ENCODE data around the gene MAPKAPK3. TPM values are rescaled to one million over a fixed set of nuclear protein-coding genes. Genes with fewer than 3 reads are reported as not detected.
A peak's percentile ranks its signal among the peaks of the same experiment; 100 is the strongest.

Gene MAPKAPK3
- total RNA-seq, 4 donors from 2014 or later = 21.3 to 37.8 (median 26.9) TPM

DNA sequence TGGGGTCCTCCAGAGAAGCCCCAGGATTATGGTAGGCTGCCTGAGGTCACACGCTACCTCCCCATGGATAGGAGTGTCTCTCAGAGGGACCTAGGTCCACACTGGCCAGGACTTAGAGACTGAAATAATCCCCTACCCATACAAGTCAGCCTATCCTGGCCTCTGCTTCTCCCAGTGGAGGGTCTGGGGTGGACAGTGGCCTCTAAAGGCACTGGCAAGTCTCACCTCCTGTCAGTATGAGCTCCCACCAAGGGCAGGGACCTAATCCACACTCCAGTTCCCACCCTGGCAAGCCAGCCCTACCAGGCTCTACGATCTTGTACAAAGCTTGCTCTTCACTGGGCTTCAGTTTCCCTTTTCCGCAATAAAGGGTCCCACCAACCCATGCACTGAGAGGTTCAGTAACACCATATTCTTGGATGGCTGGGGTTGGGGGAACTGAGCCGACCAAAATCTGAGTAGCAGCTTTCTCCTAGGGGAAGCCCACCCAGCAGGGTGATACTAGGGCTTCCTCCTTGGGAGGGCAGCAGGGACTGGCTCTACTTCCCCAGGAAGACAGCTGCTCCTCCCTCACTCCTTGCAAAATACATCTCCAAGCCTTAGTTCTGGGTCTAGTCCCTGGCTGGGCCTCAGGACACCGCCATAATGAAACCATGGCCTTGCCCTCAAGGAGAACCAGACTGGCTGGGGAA lies 7.7 kb upstream of the MAPKAPK3 start:
- WGBS, 2 donors (ENCODE audit: low coverage in 1 of 2) = 83% methylated on average over 5 of the region's 5 CpGs; no CpG with 5 or more reads in 1 of the 2 donors
- Histone ChIP-seq H3K4me3 (peak overlapping the region in 1 of 4 donors; percentile 75), H3K27ac (peak overlapping the region; percentile 92 to 96 (median 94)), H3K4me1 (peaks cover 13 to 76% (median 45%) of the 10 kb centered on the region in 4 donors), H3K9me3 (no peaks in the 10 kb centered on the region), H3K36me3 (peaks cover 0 to 7% (median 0%) of the 10 kb centered on the region in 4 donors), H3K27me3 (no peaks in the 10 kb centered on the region)
- no peak for DNase-seq
- intact Hi-C loops (cut with DNase I; ENCODE audit: low total_unique reads) = no loop called here
- TF ChIP-seq CTCF (IDR thresholded peaks at IDR 0.05) (no peak), EP300 (IDR thresholded peaks at IDR 0.05; ENCODE audit: low read depth) (no peak), POLR2AphosphoS5 (IDR thresholded peaks at IDR 0.05) (no peak), POLR2A (IDR thresholded peaks at IDR 0.05) (no peak)
- in situ Hi-C loops (cut with MboI; ENCODE audit: low pct_ligation_motif_present in 1 of 4, low pct_unique_long_range_greater_than_20kb in 1 of 4, low sequenced_read_pairs in 3 of 4) = loop anchor here in 2 of 4 donors (25.0 kb wide), 1 partner anchor 778 kb away; the partner anchor contains the start of genes MANF (in 2 of the 2) and RBM15B (in 2 of the 2)

DNA sequence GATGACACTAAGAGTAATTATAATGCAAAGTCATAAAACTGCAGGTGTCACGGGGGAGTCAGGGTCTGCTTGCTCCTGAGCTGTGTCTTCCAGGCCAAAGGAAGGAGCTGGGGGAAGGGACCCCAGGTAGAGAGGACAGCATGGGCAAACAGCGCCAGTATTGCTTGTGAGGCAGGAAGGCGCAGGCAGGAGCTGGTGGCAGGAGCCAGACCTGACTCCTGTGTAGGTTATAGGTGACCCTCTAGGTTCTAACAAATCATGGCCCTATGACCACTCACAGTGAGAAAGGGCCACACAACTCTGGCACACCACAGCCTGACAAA lies 7.2 kb upstream of the MAPKAPK3 start:
- intact Hi-C loops (cut with DNase I; ENCODE audit: low total_unique reads) = no loop called here
- Histone ChIP-seq H3K36me3 (peaks cover 0 to 7% (median 0%) of the 10 kb centered on the region in 4 donors), H3K4me1 (peaks cover 13 to 71% (median 43%) of the 10 kb centered on the region in 4 donors), H3K27me3 (no peaks in the 10 kb centered on the region), H3K27ac (peak overlapping the region; percentile 92 to 96 (median 94)), H3K9me3 (no peaks in the 10 kb centered on the region), H3K4me3 (peak overlapping the region in 1 of 4 donors; percentile 75)
- DNase-seq = no peak
- in situ Hi-C loops (cut with MboI; ENCODE audit: low pct_ligation_motif_present in 1 of 4, low pct_unique_long_range_greater_than_20kb in 1 of 4, low sequenced_read_pairs in 3 of 4) = loop anchor here in 3 of 4 donors (5.0 to 25.0 kb wide), 3 partner anchors 32 to 778 kb away; partner anchors contain the start of genes MANF (in 2 of the 3) and RBM15B (in 2 of the 3)
- no peak for TF ChIP-seq POLR2AphosphoS5 (IDR thresholded peaks at IDR 0.05)
- TF ChIP-seq POLR2A (IDR thresholded peaks at IDR 0.05) = no peak
- no peak for TF ChIP-seq CTCF (IDR thresholded peaks at IDR 0.05)
- TF ChIP-seq EP300 (IDR thresholded peaks at IDR 0.05; ENCODE audit: low read depth) = no peak
- 47 to 86% methylated on average over 2 to 3 of the region's 3 CpGs for WGBS, 2 donors (ENCODE audit: low coverage in 1 of 2)

DNA sequence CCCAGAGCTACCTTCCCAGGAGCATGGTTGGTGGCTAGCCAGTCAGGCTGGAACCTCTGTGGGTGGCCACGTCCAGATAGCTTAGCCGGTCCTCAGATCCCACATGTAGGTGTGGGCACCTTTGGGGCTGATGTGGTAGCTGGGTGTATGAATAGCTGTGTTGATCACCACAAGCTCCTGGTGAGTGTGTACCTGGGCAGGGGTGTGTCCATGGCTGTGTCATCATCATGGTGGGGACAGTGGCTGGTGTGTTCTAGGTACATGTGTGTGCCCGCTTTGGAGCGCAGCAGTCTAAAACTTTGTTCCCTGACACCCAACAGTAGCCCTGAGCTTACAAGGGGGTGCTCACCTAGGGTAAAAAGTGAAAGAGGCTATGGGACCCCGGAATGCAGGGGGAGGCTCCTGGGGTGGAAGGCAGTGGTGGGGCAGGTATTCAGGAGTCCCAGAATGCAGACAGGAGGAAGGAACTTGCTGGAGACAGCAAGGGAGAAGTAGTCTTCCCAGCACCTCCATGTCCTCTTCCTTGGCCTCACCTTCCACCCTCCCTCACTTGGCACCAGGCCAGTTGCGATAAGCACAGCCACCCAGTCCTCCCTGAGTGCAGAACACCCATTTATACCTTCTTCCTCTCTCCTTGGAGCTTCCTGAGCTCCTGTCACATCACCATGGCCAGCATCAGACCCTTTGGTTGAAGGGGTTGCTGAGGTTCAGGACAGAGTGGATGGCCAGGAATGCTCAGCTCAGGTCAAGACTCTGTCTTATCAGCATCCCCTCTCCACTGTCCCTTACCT lies 6.6 kb upstream of the MAPKAPK3 start:
- Histone ChIP-seq H3K4me1 (peaks cover 13 to 70% (median 42%) of the 10 kb centered on the region in 4 donors), H3K27me3 (no peaks in the 10 kb centered on the region), H3K4me3 (peak overlapping the region; percentile 61 to 75 (median 74)), H3K27ac (peak overlapping the region; percentile 92 to 96 (median 94)), H3K36me3 (peaks cover 0 to 7% (median 0%) of the 10 kb centered on the region in 4 donors), H3K9me3 (no peaks in the 10 kb centered on the region)
- DNase-seq = peak; percentile 86
- intact Hi-C loops (cut with DNase I; ENCODE audit: low total_unique reads) (no loop called here), in situ Hi-C loops (cut with MboI; ENCODE audit: low pct_ligation_motif_present in 1 of 4, low pct_unique_long_range_greater_than_20kb in 1 of 4, low sequenced_read_pairs in 3 of 4) (loop anchor here in 3 of 4 donors (5.0 to 25.0 kb wide), 3 partner anchors 33 to 777 kb away; partner anchors contain the start of genes MANF (in 2 of the 3) and RBM15B (in 2 of the 3))
- TF ChIP-seq POLR2AphosphoS5 (IDR thresholded peaks at IDR 0.05) (peak in 2 of 3 donors; percentile 28 to 46), CTCF (IDR thresholded peaks at IDR 0.05) (no peak)
- 57% methylated on average over 6 of the region's 6 CpGs; no CpG with 5 or more reads in 1 of the 2 donors for WGBS, 2 donors (ENCODE audit: low coverage in 1 of 2)

DNA sequence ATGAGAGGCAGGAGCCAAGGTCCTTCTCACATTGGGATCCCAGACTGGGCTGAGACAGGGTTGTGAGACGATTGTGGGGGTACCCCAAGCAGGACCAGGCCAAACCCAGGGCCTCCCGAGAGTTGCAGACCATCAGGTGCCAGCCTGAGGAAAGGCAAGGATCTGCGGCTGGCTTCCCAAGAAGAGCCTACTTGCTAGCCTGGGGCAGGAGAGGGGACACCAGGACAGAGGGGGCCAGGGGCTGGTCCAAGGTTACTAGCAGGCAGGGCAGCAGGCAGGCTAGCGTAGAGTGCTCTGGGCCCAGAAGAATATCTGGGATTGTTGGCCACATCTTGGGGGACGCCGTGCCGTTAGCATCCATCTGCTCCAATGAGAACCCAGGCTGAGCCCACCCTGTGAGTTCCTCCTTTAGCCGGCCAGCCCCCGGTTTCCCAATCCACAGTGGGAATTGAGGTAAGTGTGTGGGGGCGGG lies 5.9 kb upstream of the MAPKAPK3 start:
- peak overlapping the region; percentile 92 to 96 (median 94) for H3K27ac ChIP-seq
- no peak for DNase-seq
- H3K36me3 ChIP-seq = peaks cover 0 to 7% (median 0%) of the 10 kb centered on the region in 4 donors
- TF ChIP-seq CTCF (IDR thresholded peaks at IDR 0.05) = no peak
- TF ChIP-seq POLR2AphosphoS5 (IDR thresholded peaks at IDR 0.05) = no peak
- no peak for TF ChIP-seq POLR2A (IDR thresholded peaks at IDR 0.05)
- TF ChIP-seq EP300 (IDR thresholded peaks at IDR 0.05; ENCODE audit: low read depth) = no peak
- in situ Hi-C loops (cut with MboI; ENCODE audit: low pct_ligation_motif_present in 1 of 4, low pct_unique_long_range_greater_than_20kb in 1 of 4, low sequenced_read_pairs in 3 of 4) (loop anchor here in 3 of 4 donors (5.0 to 25.0 kb wide), 3 partner anchors 34 to 776 kb away; partner anchors contain the start of genes MANF (in 2 of the 3) and RBM15B (in 2 of the 3)), intact Hi-C loops (cut with DNase I; ENCODE audit: low total_unique reads) (no loop called here)
- no peaks in the 10 kb centered on the region for H3K27me3 ChIP-seq
- no peaks in the 10 kb centered on the region for H3K9me3 ChIP-seq
- H3K4me1 ChIP-seq = peaks cover 13 to 66% (median 42%) of the 10 kb centered on the region in 4 donors
- H3K4me3 ChIP-seq = peak overlapping the region; percentile 61 to 75 (median 74)
- WGBS, 2 donors (ENCODE audit: low coverage in 1 of 2) = 6% methylated on average over 10 of the region's 10 CpGs; no CpG with 5 or more reads in 1 of the 2 donors
